ENCODE data around the gene FOXL3.
"Not testable (repeated sequence)": the region's sequence is repeated elsewhere in the genome, so short reads cannot be mapped to it uniquely, and the experiment has no call there.

The FOXL3 gene

GRCh38 chr7:289756-290553, at the start of gene FOXL3:
FOXL3 (plus strand) TSS chr7:290170; CDS start chr7:290170, 0 bp downstream.
- H3K36me3 Mint-ChIP-seq = no peaks in the 10 kb centered on the region
- H3K4me1 Mint-ChIP-seq = no peaks in the 10 kb centered on the region
- H3K27me3 Mint-ChIP-seq = peaks cover 31% of the 10 kb centered on the region
- H3K4me3 Mint-ChIP-seq = no peak within 1 kb of the TSS
- H3K9me3 Mint-ChIP-seq = no peaks in the 10 kb centered on the region
- no peak within 1 kb of the TSS for H3K27ac Mint-ChIP-seq

- H3K4me1 Mint-ChIP-seq = no peaks in the 10 kb centered on the region
- H3K36me3 Mint-ChIP-seq = no peaks in the 10 kb centered on the region
- no peaks in the 10 kb centered on the region for H3K27me3 Mint-ChIP-seq
- no peaks in the 10 kb centered on the region for H3K9me3 Mint-ChIP-seq
- no peak overlapping the region for H3K4me3 Mint-ChIP-seq
- H3K27ac Mint-ChIP-seq = no peak overlapping the region
Observed at GRCh38 chr7:240887-241421, 49.0 kb upstream of the FOXL3 start.

GRCh38 chr7:241513-241912, 48.5 kb upstream of the FOXL3 start:
- H3K9me3 Mint-ChIP-seq = no peaks in the 10 kb centered on the region
- H3K4me1 Mint-ChIP-seq = no peaks in the 10 kb centered on the region
- no peak overlapping the region for H3K27ac Mint-ChIP-seq
- H3K27me3 Mint-ChIP-seq = no peaks in the 10 kb centered on the region
- H3K36me3 Mint-ChIP-seq = no peaks in the 10 kb centered on the region
- no peak overlapping the region for H3K4me3 Mint-ChIP-seq

DNA sequence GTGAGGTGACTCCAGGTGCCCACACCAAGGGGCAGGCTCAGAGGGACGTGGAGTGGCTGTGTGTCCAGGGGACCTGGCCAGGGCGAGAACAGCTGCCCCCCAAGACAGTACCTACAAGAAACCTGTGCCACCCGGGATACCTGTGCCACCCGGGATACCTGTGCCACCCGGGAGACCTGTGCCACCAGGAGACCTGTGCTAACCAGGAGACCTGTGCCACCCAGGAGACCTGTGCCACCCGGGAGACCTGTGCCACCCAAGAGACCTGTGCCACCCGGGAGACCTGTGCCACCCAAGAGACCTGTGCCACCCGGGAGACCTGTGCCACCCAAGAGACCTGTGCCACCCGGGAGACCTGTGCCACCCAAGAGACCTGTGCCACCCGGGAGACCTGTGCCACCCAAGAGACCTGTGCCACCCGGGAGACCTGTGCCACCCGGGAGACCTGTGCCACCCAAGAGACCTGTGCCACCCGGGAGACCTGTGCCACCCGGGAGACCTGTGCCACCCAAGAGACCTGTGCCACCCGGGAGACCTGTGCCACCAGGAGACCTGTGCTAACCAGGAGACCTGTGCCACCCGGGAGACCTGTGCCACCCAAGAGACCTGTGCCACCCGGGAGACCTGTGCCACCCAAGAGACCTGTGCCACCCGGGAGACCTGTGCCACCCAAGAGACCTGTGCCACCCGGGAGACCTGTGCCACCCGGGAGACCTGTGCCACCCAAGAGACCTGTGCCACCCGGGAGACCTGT, 47.0 kb upstream of the FOXL3 start:
- not testable (repeated sequence) for H3K27ac Mint-ChIP-seq, H3K9me3 Mint-ChIP-seq, H3K4me1 Mint-ChIP-seq, H3K27me3 Mint-ChIP-seq, H3K36me3 Mint-ChIP-seq, H3K4me3 Mint-ChIP-seq

- not testable (repeated sequence) for H3K27me3 Mint-ChIP-seq, H3K4me1 Mint-ChIP-seq, H3K9me3 Mint-ChIP-seq, H3K27ac Mint-ChIP-seq, H3K4me3 Mint-ChIP-seq, H3K36me3 Mint-ChIP-seq
Observed at GRCh38 chr7:243580-243978, 46.4 kb upstream of the FOXL3 start.

- Mint-ChIP-seq H3K9me3 (no peaks in the 10 kb centered on the region), H3K27ac (no peak overlapping the region), H3K36me3 (no peaks in the 10 kb centered on the region), H3K27me3 (no peaks in the 10 kb centered on the region), H3K4me1 (no peaks in the 10 kb centered on the region), H3K4me3 (no peak overlapping the region)
Observed at GRCh38 chr7:244974-245373, 45.0 kb upstream of the FOXL3 start.

DNA sequence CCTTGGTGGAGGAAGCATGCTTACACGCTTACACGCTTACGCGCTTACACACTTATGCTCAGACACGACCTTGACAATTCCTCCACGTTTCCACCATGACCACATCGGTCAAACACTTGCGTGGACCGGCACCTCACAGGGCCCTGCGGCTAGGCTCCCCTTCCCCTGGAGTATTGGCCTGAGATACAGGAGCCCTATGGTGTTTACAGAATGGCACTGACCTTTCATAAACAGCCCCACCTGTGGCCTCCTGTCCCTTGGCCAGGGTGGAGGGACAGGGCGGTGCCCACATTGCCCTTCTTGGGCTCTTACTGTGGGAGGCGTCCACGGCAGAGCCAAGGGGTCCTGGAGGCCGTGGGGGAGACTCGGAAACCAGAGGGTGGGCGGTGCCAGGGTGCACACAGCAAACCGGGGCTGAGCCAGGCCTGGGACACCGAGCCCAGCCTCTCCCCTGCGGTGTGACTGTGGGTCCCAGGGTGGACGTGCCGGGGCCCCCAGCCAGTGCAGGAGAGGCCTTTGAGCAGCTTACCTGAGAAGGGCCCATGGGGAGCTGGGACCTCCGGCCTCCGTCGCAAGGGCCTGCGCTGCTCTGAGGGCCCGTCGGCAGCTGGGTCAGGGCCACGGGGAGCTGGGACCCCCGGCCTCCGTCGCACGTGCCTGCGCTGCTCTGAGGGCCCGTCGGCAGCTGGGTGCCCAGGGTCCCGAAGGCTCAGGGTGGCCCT, 44.2 kb upstream of the FOXL3 start:
- Mint-ChIP-seq H3K9me3 (no peaks in the 10 kb centered on the region), H3K27ac (no peak overlapping the region), H3K27me3 (no peaks in the 10 kb centered on the region), H3K36me3 (no peaks in the 10 kb centered on the region), H3K4me1 (no peaks in the 10 kb centered on the region), H3K4me3 (no peak overlapping the region)

DNA sequence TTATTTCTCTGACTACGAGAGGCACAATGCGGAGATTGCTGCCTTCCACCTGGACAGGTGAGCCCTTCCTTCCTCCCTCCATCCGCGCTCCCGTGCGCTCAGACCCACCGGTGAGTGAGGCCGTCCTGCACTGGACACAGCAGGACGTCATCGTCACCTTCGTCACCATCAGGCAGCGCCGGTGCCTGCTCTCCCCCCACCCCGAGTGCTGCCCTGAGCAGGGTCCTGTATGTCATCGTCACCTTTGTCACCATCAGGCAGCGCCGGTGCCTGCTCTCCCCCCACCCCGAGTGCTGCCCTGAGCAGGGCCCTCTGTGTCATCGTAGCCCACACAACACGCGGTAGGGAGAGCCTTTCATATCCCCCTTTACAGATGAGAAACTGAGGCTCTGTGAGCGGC, 43.5 kb upstream of the FOXL3 start:
- H3K4me1 Mint-ChIP-seq = no peaks in the 10 kb centered on the region
- H3K27ac Mint-ChIP-seq = no peak overlapping the region
- H3K27me3 Mint-ChIP-seq = no peaks in the 10 kb centered on the region
- H3K36me3 Mint-ChIP-seq = no peaks in the 10 kb centered on the region
- no peak overlapping the region for H3K4me3 Mint-ChIP-seq
- H3K9me3 Mint-ChIP-seq = no peaks in the 10 kb centered on the region

DNA sequence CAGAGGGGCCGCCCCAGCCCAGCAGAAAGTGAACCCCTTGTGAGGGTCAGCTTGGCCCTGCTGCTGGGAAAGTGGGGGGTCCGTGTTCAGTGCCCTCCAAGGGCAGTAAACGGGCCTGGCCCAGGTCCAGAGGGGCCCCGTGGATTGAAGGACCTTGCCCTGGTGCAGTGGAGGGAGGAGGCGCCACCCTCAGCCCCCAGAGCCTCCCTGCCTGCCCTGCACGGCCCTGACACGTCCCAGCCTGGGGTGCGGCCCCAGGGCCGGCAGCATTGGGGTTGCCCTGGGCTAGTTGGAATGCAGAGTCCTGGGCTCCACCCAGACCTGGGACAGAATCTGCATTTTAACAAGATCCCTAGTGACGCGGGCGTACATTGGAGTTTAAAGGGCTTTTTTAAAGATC, 42.8 kb upstream of the FOXL3 start:
- no peaks in the 10 kb centered on the region for H3K4me1 Mint-ChIP-seq
- H3K27me3 Mint-ChIP-seq = no peaks in the 10 kb centered on the region
- H3K4me3 Mint-ChIP-seq = no peak overlapping the region
- no peak overlapping the region for H3K27ac Mint-ChIP-seq
- H3K36me3 Mint-ChIP-seq = no peaks in the 10 kb centered on the region
- no peaks in the 10 kb centered on the region for H3K9me3 Mint-ChIP-seq

- H3K9me3 Mint-ChIP-seq = no peaks in the 10 kb centered on the region
- H3K4me1 Mint-ChIP-seq = no peaks in the 10 kb centered on the region
- H3K27me3 Mint-ChIP-seq = no peaks in the 10 kb centered on the region
- H3K4me3 Mint-ChIP-seq = no peak overlapping the region
- H3K27ac Mint-ChIP-seq = no peak overlapping the region
- no peaks in the 10 kb centered on the region for H3K36me3 Mint-ChIP-seq
Observed at GRCh38 chr7:247636-248035, 42.3 kb upstream of the FOXL3 start.

GRCh38 chr7:248732-249435, 41.1 kb upstream of the FOXL3 start:
- H3K4me3 Mint-ChIP-seq = no peak overlapping the region
- H3K9me3 Mint-ChIP-seq = no peaks in the 10 kb centered on the region
- H3K27me3 Mint-ChIP-seq = no peaks in the 10 kb centered on the region
- H3K4me1 Mint-ChIP-seq = no peaks in the 10 kb centered on the region
- no peaks in the 10 kb centered on the region for H3K36me3 Mint-ChIP-seq
- H3K27ac Mint-ChIP-seq = no peak overlapping the region

DNA sequence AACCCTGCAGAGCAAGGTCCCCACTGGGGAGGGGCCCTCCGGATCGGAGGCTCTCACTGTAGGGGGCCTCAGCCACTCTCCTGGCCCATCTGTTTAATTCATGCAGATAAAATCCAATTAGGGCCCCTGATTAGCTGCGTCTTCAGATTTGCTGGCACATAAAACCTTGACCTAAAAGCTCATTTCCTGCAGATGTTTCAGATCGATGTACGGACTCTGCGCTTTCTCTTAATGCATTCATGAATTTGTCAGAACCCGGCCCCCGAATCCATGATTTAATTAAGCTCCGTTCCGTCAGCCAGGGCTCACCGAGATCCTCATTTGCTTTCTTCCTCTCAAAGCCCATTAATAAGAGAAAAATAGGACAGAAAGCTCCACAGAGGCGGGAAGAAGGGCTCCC, 40.0 kb upstream of the FOXL3 start:
- H3K4me1 Mint-ChIP-seq = no peaks in the 10 kb centered on the region
- no peak overlapping the region for H3K27ac Mint-ChIP-seq
- no peaks in the 10 kb centered on the region for H3K36me3 Mint-ChIP-seq
- H3K4me3 Mint-ChIP-seq = no peak overlapping the region
- H3K27me3 Mint-ChIP-seq = no peaks in the 10 kb centered on the region
- H3K9me3 Mint-ChIP-seq = no peaks in the 10 kb centered on the region

GRCh38 chr7:250523-250922, 39.4 kb upstream of the FOXL3 start:
- no peak overlapping the region for H3K27ac Mint-ChIP-seq
- no peak overlapping the region for H3K4me3 Mint-ChIP-seq
- no peaks in the 10 kb centered on the region for H3K9me3 Mint-ChIP-seq
- no peaks in the 10 kb centered on the region for H3K36me3 Mint-ChIP-seq
- no peaks in the 10 kb centered on the region for H3K27me3 Mint-ChIP-seq
- no peaks in the 10 kb centered on the region for H3K4me1 Mint-ChIP-seq

- Mint-ChIP-seq H3K4me1 (no peaks in the 10 kb centered on the region), H3K27ac (no peak overlapping the region), H3K36me3 (no peaks in the 10 kb centered on the region), H3K4me3 (no peak overlapping the region), H3K9me3 (no peaks in the 10 kb centered on the region), H3K27me3 (no peaks in the 10 kb centered on the region)
Observed at GRCh38 chr7:251005-251404, 39.0 kb upstream of the FOXL3 start.

DNA sequence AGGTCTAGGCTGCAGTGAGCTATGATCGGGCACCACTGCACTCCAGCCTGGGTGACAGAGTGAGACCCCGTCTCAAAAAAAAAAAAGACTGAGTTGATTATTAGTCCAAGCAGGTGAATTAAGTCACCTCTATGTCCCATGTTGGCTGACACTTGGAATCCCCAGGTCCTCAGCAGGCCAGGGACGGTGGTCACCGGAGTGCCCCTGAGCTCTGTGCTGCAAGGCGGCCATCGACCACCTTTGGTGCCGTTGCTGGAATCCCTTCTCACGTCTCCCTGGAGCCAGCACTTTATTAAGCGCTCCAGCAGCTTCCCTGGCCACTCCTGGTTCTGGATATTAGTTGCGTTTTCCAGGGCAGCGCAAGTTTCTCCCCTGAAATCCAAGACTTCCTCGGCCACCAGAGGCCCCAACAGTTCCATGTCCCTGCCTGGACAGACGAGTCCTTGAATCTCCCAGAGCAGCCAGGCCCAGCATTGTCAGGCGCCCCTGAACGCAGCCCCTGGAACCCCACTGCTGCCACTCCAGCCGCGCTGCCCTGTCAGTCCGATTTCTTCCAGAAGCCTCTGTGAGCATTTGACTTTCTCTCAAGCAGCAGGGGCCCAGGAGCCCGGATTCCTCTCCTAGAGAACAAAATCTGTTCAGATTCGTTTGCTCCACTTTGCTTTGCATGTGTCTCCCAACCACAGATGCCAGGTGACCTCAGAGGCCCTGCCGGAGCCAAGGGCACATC, 38.4 kb upstream of the FOXL3 start:
- Mint-ChIP-seq H3K9me3 (no peaks in the 10 kb centered on the region), H3K4me3 (no peak overlapping the region), H3K27ac (no peak overlapping the region), H3K36me3 (no peaks in the 10 kb centered on the region), H3K27me3 (no peaks in the 10 kb centered on the region), H3K4me1 (no peaks in the 10 kb centered on the region)
